BJ (cell line): ENCODE data around the gene TMTC1. TPM values are rescaled to one million over a fixed set of nuclear protein-coding genes. Genes with fewer than 3 reads are reported as not detected.

Experiments used
- CTCF ChIA-PET: fragments of 350-600 bp; formaldehyde crosslinking; extraction: SDS; loops from one replicate; lab custom pipeline; 2021; ENCODE audit warnings: antibody characterized with exemption, inconsistent platforms; lab: Yijun Ruan, JAX
- POLR2A ChIA-PET: fragments of 300-600 bp; sonication (Branson Sonifier 250); formaldehyde crosslinking; extraction: SDS; loops from one replicate; lab custom pipeline; 2021; ENCODE audit warnings: antibody characterized with exemption; lab: Charles Lee
- DNase-seq: peaks from one replicate; pipeline ENCODE4 v3.0.0-alpha.2; 2011; ENCODE audit warnings: low read depth
- H3K27me3 ChIP-seq: 2 replicates; pipeline ENCODE4 v1.6.0; 2011; ENCODE audit warnings: low read length; ENCODE audit not compliant: control insufficient read depth, insufficient read depth
- H3K36me3 ChIP-seq: 2 replicates; pipeline ENCODE4 v1.5.1; 2011; ENCODE audit warnings: low read length; ENCODE audit not compliant: control insufficient read depth, insufficient read depth
- H3K4me3 ChIP-seq: 2 replicates; pipeline ENCODE4 v1.5.1; 2011; ENCODE audit warnings: low read depth, mild to moderate bottlenecking, control low read depth, low read length
- CTCF ChIP-seq: IDR thresholded peaks from 2 replicates; pipeline ENCODE4 v1.5.1; 2011; ENCODE audit warnings: low read depth, mild to moderate bottlenecking, control low read depth, inconsistent platforms, low read length, moderate library complexity; ENCODE audit not compliant: insufficient read depth
- polyA plus RNA-seq: library from polyadenylated mRNA; depleted of rRNA; stranded (reverse); fragments of >200 nt; gene quantifications from 2 replicates; pipeline ENCODE4 v1.2.3, GENCODE V29; 2011

The TMTC1 gene
- polyA plus RNA-seq, 1 experiment: 21.8 TPM

GRCh38 chr12:29650371-29650770 lies 133.4 kb downstream of the TMTC1 start:
- Histone ChIP-seq H3K36me3 (no peaks in the 10 kb centered on the region), H3K4me3 (no peak overlapping the region), H3K27me3 (no peaks in the 10 kb centered on the region)
- POLR2A ChIA-PET: no interaction called here
- CTCF ChIA-PET: no interaction called here
- no peak for TF ChIP-seq CTCF
- no peak for DNase-seq

DNA sequence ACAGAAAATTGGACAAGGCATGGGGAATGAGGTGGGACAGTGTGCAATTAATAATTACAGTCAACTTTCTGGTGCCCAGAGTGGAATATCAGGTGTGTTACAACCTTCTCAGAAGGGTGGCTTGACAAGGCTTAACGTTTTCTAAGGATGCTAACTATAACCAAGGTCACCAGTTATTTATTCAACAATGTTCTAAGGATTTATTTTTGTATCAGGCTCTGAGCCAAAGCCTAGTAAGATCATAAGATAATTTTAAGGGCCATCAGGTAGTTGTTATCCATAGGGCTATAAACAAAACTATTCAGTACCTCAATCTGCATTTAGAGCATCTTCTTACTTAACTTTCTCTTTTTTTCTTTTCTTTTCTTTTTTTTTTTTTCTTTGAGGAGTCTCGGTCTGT lies 134.0 kb downstream of the TMTC1 start:
- no peaks in the 10 kb centered on the region for H3K27me3 ChIP-seq
- H3K36me3 ChIP-seq: no peaks in the 10 kb centered on the region
- no peak for DNase-seq
- ChIA-PET CTCF (no interaction called here), POLR2A (no interaction called here)
- H3K4me3 ChIP-seq: no peak overlapping the region
- TF ChIP-seq CTCF: no peak

DNA sequence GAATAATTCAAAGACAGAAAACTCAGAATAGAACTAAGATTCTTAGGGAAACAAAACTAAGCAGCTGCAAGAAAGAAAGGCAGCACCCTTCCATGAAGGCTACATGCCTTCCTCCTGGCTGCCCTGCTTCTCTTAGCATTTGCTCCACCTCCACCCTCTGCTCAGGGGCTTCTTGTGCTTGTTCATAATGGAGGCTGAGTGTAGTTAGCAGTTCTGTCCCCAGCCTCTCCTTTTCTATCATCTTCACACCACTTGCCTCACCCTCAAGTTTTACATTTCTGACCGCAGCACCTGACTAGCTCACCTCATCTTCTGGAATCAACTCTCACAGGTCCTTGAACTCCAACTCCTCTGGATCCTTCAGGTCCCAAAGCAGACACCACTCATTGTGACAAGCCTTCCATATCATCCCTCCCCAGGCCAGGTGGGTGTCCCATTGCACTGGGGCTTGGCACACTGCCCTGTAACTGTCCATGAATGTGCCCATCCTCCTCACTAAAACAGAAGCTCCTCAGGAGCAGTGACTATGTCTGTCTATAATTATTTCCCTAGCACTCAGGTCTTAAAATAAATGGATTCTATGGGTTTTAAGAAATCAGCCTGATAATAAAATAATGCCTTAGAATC lies 139.1 kb downstream of the TMTC1 start:
- TF ChIP-seq CTCF: no peak
- H3K27me3 ChIP-seq: no peaks in the 10 kb centered on the region
- DNase-seq: no peak
- H3K4me3 ChIP-seq: no peak overlapping the region
- ChIA-PET POLR2A (no interaction called here), CTCF (no interaction called here)
- H3K36me3 ChIP-seq: no peaks in the 10 kb centered on the region

DNA sequence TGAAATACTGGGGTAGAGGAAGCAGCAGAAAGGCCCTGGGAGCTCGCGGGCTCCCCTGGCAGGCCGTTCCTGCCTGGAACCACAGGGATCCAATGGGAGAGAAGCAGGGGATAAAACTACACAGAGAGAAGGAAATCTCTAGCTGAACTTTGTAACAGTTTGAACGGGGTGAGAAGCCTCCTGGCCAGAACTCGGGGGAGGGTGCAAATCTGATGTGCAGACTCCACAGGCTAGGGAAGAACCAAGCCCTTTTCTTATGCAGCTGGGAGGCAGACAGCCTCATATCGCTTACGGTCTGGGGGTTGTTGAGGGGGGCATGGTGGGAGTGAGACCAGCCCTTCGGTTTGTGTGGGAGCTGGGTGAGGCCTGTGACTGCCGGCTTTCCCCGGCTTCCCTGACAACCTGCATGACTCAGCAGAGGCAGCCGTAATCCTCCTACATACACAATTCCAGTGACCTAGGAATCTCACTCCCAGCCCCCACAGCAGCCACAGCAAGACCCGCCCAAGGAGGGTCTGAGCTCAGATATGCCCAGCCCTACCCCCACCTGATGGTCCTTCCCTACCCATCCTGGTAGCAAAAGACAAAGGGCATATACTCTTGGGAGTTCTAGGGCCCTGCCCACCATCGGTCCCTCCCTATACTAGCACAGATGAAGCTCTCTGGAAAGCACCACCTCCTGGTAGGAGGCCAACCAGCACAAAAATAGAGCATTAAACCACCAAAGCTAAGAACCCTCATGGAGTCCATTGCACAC lies 143.0 kb downstream of the TMTC1 start:
- H3K27me3 ChIP-seq: no peaks in the 10 kb centered on the region
- DNase-seq: no peak
- no peak overlapping the region for H3K4me3 ChIP-seq
- TF ChIP-seq CTCF: no peak
- H3K36me3 ChIP-seq: no peaks in the 10 kb centered on the region
- POLR2A ChIA-PET: no interaction called here
- CTCF ChIA-PET: interaction anchor here (1.5 kb wide), 1 partner anchor 16 kb away, joined by 4 read pairs; no protein-coding TSS in a partner anchor

DNA sequence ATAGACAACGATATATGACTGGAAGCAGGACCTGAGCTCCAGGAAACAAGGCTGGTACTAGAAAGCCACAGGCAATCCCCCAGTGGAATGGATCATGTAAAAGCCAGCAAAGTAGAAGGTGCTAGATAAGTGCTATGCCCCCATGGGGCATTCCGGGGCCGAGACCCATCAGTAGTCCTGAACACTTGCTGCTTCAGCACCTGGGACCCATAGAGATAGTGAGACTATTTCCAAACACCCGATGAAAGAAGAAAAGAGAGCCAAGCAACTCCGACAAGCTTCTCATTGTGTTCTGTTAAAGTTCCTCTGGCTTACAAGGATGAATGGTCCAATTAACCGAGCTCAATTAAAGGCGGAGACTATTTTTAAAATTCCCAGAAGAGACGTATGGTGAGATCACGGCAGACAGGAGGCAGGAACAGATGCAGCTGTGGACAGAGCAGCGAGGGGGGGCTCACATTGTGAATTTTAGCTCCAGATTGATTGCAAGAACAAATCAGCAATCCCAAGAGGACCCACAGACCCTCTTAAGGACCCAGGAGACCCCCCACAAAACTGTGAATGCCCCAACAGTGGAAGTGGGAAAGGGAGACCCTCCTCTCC lies 143.7 kb downstream of the TMTC1 start:
- no peak for DNase-seq
- H3K4me3 ChIP-seq: no peak overlapping the region
- POLR2A ChIA-PET: no interaction called here
- TF ChIP-seq CTCF: no peak
- H3K27me3 ChIP-seq: no peaks in the 10 kb centered on the region
- no peaks in the 10 kb centered on the region for H3K36me3 ChIP-seq
- CTCF ChIA-PET: no interaction called here
